ENCODE results near the gene NF2. TPM values are rescaled to one million over a fixed set of nuclear protein-coding genes. Genes with fewer than 3 reads are reported as not detected.

The NF2 gene
- total RNA-seq, 2 experiments from 2014 or later = 23.1 to 24.5 TPM

GRCh38 chr22:29641700-29642330, 38.4 kb downstream of the NF2 start:
- ATAC-seq (ENCODE audit: poor library complexity) (no peak), DNase-seq (no peak)
- H3K9me3 Mint-ChIP-seq = no peaks in the 10 kb centered on the region
- ChIA-PET CTCF (no interaction called here), POLR2A (no interaction called here)
- TF ChIP-seq, protein P1, sequence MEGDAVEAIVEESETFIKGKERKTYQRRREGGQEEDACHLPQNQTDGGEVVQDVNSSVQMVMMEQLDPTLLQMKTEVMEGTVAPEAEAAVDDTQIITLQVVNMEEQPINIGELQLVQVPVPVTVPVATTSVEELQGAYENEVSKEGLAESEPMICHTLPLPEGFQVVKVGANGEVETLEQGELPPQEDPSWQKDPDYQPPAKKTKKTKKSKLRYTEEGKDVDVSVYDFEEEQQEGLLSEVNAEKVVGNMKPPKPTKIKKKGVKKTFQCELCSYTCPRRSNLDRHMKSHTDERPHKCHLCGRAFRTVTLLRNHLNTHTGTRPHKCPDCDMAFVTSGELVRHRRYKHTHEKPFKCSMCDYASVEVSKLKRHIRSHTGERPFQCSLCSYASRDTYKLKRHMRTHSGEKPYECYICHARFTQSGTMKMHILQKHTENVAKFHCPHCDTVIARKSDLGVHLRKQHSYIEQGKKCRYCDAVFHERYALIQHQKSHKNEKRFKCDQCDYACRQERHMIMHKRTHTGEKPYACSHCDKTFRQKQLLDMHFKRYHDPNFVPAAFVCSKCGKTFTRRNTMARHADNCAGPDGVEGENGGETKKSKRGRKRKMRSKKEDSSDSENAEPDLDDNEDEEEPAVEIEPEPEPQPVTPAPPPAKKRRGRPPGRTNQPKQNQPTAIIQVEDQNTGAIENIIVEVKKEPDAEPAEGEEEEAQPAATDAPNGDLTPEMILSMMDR (IDR thresholded peaks at IDR 0.05) = no peak
- H3K4me3 ChIP-seq (ENCODE audit: low read length) = no peak overlapping the region
- no peak overlapping the region for H3K27ac ChIP-seq (ENCODE audit: low read depth in 1 of 2, low read length in 2 of 2)
- no peaks in the 10 kb centered on the region for H3K27me3 Mint-ChIP-seq
- H3K4me1 ChIP-seq (ENCODE audit: insufficient read depth, low read length) = no peaks in the 10 kb centered on the region
- H3K36me3 Mint-ChIP-seq (ENCODE audit: low read depth) = peaks cover 66% of the 10 kb centered on the region
- H3K27ac Mint-ChIP-seq = no peak overlapping the region
- H3K4me3 Mint-ChIP-seq = no peak overlapping the region
- peaks cover 44% of the 10 kb centered on the region for H3K36me3 ChIP-seq (ENCODE audit: insufficient read depth, low read length)
- intact Hi-C loops (cut with DNase I, micrococcal nuclease) = no loop called here
- H3K4me1 Mint-ChIP-seq (ENCODE audit: low read depth) = peaks cover 5% of the 10 kb centered on the region
- no peaks in the 10 kb centered on the region for H3K9me3 ChIP-seq (ENCODE audit: control insufficient read depth in 1 of 2, insufficient read depth in 1 of 2, low read length in 2 of 2)
- H3K27me3 ChIP-seq (ENCODE audit: control insufficient read depth in 1 of 2, insufficient read depth in 2 of 2, low read length in 2 of 2) = no peaks in the 10 kb centered on the region

- TF ChIP-seq, protein P1 (IDR thresholded peaks at IDR 0.05) = no peak
- H3K4me3 Mint-ChIP-seq = no peak overlapping the region
- Histone ChIP-seq H3K36me3 (ENCODE audit: insufficient read depth, low read length) (peaks cover 39% of the 10 kb centered on the region), H3K4me3 (ENCODE audit: low read length) (no peak overlapping the region), H3K27ac (ENCODE audit: low read depth in 1 of 2, low read length in 2 of 2) (no peak overlapping the region), H3K9me3 (ENCODE audit: control insufficient read depth in 1 of 2, insufficient read depth in 1 of 2, low read length in 2 of 2) (no peaks in the 10 kb centered on the region), H3K27me3 (ENCODE audit: control insufficient read depth in 1 of 2, insufficient read depth in 2 of 2, low read length in 2 of 2) (no peaks in the 10 kb centered on the region), H3K4me1 (ENCODE audit: insufficient read depth, low read length) (no peaks in the 10 kb centered on the region)
- no peaks in the 10 kb centered on the region for H3K27me3 Mint-ChIP-seq
- ATAC-seq (ENCODE audit: poor library complexity) (no peak), DNase-seq (no peak)
- H3K36me3 Mint-ChIP-seq (ENCODE audit: low read depth) = peaks cover 70% of the 10 kb centered on the region
- H3K27ac Mint-ChIP-seq = no peak overlapping the region
- no peaks in the 10 kb centered on the region for H3K9me3 Mint-ChIP-seq
- CTCF ChIA-PET = no interaction called here
- peaks cover 5% of the 10 kb centered on the region for H3K4me1 Mint-ChIP-seq (ENCODE audit: low read depth)
- POLR2A ChIA-PET = no interaction called here
- intact Hi-C loops (cut with DNase I, micrococcal nuclease) = no loop called here
Observed at GRCh38 chr22:29642694-29643093, 39.3 kb downstream of the NF2 start.

DNA sequence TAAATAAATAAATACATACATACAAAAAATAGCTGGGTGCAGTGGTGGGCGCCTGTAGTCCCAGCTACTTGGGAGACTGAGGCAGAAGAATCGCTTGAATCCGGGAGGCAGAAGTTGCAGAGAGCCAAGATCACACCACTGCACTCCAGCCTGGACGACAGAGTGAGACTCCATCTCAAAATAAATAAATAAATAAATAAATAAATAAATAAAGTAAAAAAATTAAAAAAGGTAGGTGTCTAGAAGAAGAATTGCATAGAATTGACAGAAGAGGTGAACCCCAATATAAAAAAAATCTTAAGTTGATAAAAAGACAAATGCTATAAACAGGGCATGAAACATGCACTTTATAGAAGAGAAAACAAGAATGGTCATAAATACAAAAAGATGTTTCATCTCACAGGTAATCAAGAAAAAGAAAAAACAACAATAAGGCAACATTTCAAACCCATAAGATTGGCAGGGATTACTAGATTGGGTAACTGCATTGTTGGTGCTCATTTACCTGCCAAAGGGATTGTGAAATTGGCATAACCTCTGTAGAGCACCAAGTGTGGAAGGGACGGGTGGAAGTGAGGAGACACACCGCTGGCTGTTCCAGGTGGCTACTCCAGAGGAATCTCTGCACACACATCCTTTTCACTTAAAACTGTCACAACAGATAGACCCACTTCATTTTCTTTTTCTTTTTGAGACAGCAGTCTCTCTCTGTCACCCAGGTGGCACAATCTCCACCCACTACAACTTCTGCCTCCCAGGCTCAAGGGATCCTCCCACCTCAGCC, 44.7 kb downstream of the NF2 start:
- no peaks in the 10 kb centered on the region for H3K4me1 ChIP-seq (ENCODE audit: insufficient read depth, low read length)
- no peak for DNase-seq
- TF ChIP-seq, protein P1 (IDR thresholded peaks at IDR 0.05) = no peak
- POLR2A ChIA-PET = no interaction called here
- no peaks in the 10 kb centered on the region for H3K27me3 Mint-ChIP-seq
- ATAC-seq (ENCODE audit: poor library complexity) = no peak
- CTCF ChIA-PET = interaction anchor here (1.7 kb wide), 1 partner anchor 23 kb away, joined by 4 read pairs; no protein-coding TSS in a partner anchor
- H3K4me1 Mint-ChIP-seq (ENCODE audit: low read depth) = no peaks in the 10 kb centered on the region
- no peak overlapping the region for H3K27ac ChIP-seq (ENCODE audit: low read depth in 1 of 2, low read length in 2 of 2)
- H3K9me3 Mint-ChIP-seq = no peaks in the 10 kb centered on the region
- H3K36me3 ChIP-seq (ENCODE audit: insufficient read depth, low read length) = peaks cover 26% of the 10 kb centered on the region
- intact Hi-C loops (cut with DNase I, micrococcal nuclease) = no loop called here
- no peak overlapping the region for H3K4me3 ChIP-seq (ENCODE audit: low read length)
- no peaks in the 10 kb centered on the region for H3K9me3 ChIP-seq (ENCODE audit: control insufficient read depth in 1 of 2, insufficient read depth in 1 of 2, low read length in 2 of 2)
- peaks cover 56% of the 10 kb centered on the region for H3K36me3 Mint-ChIP-seq (ENCODE audit: low read depth)
- no peak overlapping the region for H3K4me3 Mint-ChIP-seq
- no peaks in the 10 kb centered on the region for H3K27me3 ChIP-seq (ENCODE audit: control insufficient read depth in 1 of 2, insufficient read depth in 2 of 2, low read length in 2 of 2)
- H3K27ac Mint-ChIP-seq = no peak overlapping the region

All from CD4-positive, alpha-beta T cell (primary cell).